Astrocyte (in vitro differentiated cells and primary cell): ENCODE data around the gene ADAMTS6. TPM values are rescaled to one million over a fixed set of nuclear protein-coding genes. Genes with fewer than 3 reads are reported as not detected.

Experiments
- DNase-seq: peaks from one replicate; pipeline ENCODE4 v3.0.0-alpha.2; 2010; ENCODE audit warnings: low read depth
- FAIRE-seq: peaks from 2 replicates; lab custom pipeline; 2011; peaks lifted over from hg19 to GRCh38; lab: Jason Lieb, UNC
- H2AFZ ChIP-seq: 2 replicates; pipeline ENCODE4 v1.6.0; 2012; ENCODE audit warnings: low read depth, low read length, inconsistent platforms
- H3K27ac ChIP-seq: 2 replicates; pipeline ENCODE4 v1.5.1; 2011; ENCODE audit warnings: low read depth, low read length, inconsistent platforms
- H3K27me3 ChIP-seq: 2 replicates; pipeline ENCODE4 v1.6.0; 2011; ENCODE audit warnings: low read length, inconsistent platforms; ENCODE audit not compliant: insufficient read depth
- H3K36me3 ChIP-seq: 2 replicates; pipeline ENCODE4 v1.5.1; 2011; ENCODE audit warnings: low read length, inconsistent platforms; ENCODE audit not compliant: insufficient read depth
- H3K4me1 ChIP-seq: 2 replicates; pipeline ENCODE4 v1.5.1; 2011; ENCODE audit warnings: low read length, inconsistent platforms; ENCODE audit not compliant: insufficient read depth
- H3K4me2 ChIP-seq: 2 replicates; pipeline ENCODE4 v1.6.0; 2012; ENCODE audit warnings: low read length, inconsistent platforms
- H3K4me3 ChIP-seq: 2 replicates; pipeline ENCODE4 v1.5.1; 2011; ENCODE audit warnings: low read depth, mild to moderate bottlenecking, low read length, inconsistent platforms; ENCODE audit not compliant: insufficient read depth
- H3K79me2 ChIP-seq: 2 replicates; pipeline ENCODE4 v1.6.0; 2012; ENCODE audit warnings: mild to moderate bottlenecking, low read length, inconsistent platforms; ENCODE audit not compliant: insufficient read depth
- H3K9ac ChIP-seq: 2 replicates; pipeline ENCODE4 v1.6.0; 2012; ENCODE audit warnings: mild to moderate bottlenecking, low read length, inconsistent platforms
- H3K9me3 ChIP-seq: 2 replicates; pipeline ENCODE4 v1.5.1; 2012; ENCODE audit warnings: low read depth, mild to moderate bottlenecking, low read length, inconsistent platforms; ENCODE audit not compliant: insufficient read depth
- H4K20me1 ChIP-seq: 2 replicates; pipeline ENCODE4 v1.6.0; 2012; ENCODE audit warnings: low read length, inconsistent platforms; ENCODE audit not compliant: insufficient read depth
- H3K27ac Mint-ChIP-seq: one replicate; pipeline ENCODE4 v1.8.0; 2021; ENCODE audit warnings: mild to moderate bottlenecking, mixed read lengths; ENCODE audit not compliant: unreplicated experiment
- H3K27me3 Mint-ChIP-seq: one replicate; pipeline ENCODE4 v1.8.0; 2021; ENCODE audit warnings: low read depth, mixed read lengths; ENCODE audit not compliant: unreplicated experiment
- H3K36me3 Mint-ChIP-seq: one replicate; pipeline ENCODE4 v1.8.0; 2021; ENCODE audit warnings: low read depth, mixed read lengths; ENCODE audit not compliant: unreplicated experiment
- H3K4me1 Mint-ChIP-seq: one replicate; pipeline ENCODE4 v1.8.0; 2021; ENCODE audit warnings: low read depth, mixed read lengths; ENCODE audit not compliant: unreplicated experiment
- H3K4me3 Mint-ChIP-seq: one replicate; pipeline ENCODE4 v1.8.0; 2021; ENCODE audit warnings: mild to moderate bottlenecking, moderate library complexity, mixed read lengths; ENCODE audit not compliant: unreplicated experiment
- H3K9me3 Mint-ChIP-seq: one replicate; pipeline ENCODE4 v1.8.0; 2021; ENCODE audit warnings: mild to moderate bottlenecking, mixed read lengths; ENCODE audit not compliant: unreplicated experiment
- EZH2 ChIP-seq: IDR thresholded peaks from 2 replicates; pipeline ENCODE4 v1.6.1; 2012; ENCODE audit warnings: mild to moderate bottlenecking, low read length, inconsistent platforms; ENCODE audit not compliant: insufficient read depth
- total RNA-seq: library from RNA; stranded (reverse); gene quantifications from 2 replicates; pipeline ENCODE4 v1.2.1, GENCODE V29; 2021
- TF ChIP-seq, protein P1 (sequence below): IDR thresholded peaks from 2 replicates; pipeline ENCODE4 v1.5.1; 2011; ENCODE audit warnings: low read depth, mild to moderate bottlenecking, inconsistent platforms, low read length, moderate library complexity; ENCODE audit not compliant: insufficient read depth

ADAMTS6 gene
- total RNA-seq, 1 donor from 2014 or later = 27.7 TPM

DNA sequence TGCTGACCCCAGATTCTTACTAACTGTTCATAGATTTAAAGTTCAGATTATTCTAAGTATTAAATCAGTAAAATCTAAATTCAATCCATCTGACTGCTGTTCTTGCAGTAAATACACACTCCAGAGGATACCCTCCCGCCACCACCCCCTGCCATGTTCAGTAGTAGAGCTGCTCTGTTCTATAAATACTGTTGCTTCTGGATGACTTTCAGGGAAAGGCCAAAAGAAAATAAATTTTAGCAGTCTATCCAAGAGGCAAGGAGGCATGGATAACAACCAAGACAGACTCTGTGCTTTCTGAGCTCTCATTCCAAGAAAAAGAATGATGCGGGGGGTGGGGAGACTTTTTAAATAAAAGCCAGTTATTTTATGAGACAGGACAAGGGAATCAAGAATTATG is 115.1 kb downstream of the ADAMTS6 start:
- H2AFZ ChIP-seq = no peak overlapping the region
- Mint-ChIP-seq H3K36me3 (peaks cover 4% of the 10 kb centered on the region), H3K27me3 (no peaks in the 10 kb centered on the region), H3K4me1 (peaks cover 2% of the 10 kb centered on the region), H3K4me3 (no peak overlapping the region), H3K9me3 (no peaks in the 10 kb centered on the region), H3K27ac (no peak overlapping the region)
- no peaks in the 10 kb centered on the region for H3K79me2 ChIP-seq
- FAIRE-seq = no peak
- no peak for DNase-seq
- no peak overlapping the region for H3K4me2 ChIP-seq
- no peak overlapping the region for H3K4me3 ChIP-seq
- H3K36me3 ChIP-seq = peaks cover 9% of the 10 kb centered on the region
- H4K20me1 ChIP-seq = no peaks in the 10 kb centered on the region
- no peaks in the 10 kb centered on the region for H3K9me3 ChIP-seq
- TF ChIP-seq EZH2 = no peak
- TF ChIP-seq, protein P1, sequence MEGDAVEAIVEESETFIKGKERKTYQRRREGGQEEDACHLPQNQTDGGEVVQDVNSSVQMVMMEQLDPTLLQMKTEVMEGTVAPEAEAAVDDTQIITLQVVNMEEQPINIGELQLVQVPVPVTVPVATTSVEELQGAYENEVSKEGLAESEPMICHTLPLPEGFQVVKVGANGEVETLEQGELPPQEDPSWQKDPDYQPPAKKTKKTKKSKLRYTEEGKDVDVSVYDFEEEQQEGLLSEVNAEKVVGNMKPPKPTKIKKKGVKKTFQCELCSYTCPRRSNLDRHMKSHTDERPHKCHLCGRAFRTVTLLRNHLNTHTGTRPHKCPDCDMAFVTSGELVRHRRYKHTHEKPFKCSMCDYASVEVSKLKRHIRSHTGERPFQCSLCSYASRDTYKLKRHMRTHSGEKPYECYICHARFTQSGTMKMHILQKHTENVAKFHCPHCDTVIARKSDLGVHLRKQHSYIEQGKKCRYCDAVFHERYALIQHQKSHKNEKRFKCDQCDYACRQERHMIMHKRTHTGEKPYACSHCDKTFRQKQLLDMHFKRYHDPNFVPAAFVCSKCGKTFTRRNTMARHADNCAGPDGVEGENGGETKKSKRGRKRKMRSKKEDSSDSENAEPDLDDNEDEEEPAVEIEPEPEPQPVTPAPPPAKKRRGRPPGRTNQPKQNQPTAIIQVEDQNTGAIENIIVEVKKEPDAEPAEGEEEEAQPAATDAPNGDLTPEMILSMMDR = no peak
- no peak overlapping the region for H3K27ac ChIP-seq
- H3K27me3 ChIP-seq = no peaks in the 10 kb centered on the region
- H3K9ac ChIP-seq = no peak overlapping the region
- H3K4me1 ChIP-seq = no peaks in the 10 kb centered on the region

DNA sequence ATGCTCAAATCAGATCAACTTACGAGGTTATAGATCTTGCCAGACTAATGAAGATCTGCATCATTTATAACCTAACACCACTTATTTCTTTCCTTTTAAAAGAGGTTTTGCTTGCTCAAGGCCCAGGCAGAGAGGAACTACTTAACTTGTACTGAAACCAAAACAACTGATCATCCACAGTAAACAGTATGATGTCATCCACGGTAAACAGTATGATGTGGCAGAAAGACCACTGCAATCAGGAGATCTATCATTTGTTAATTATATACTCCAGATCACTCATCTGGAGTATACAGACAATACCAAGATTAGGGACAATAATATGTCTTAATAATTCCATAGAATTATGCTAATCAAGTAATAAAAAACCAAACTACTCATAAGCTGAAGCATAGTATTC is 116.8 kb downstream of the ADAMTS6 start:
- Histone ChIP-seq H3K79me2 (peaks cover 5% of the 10 kb centered on the region), H3K27ac (no peak overlapping the region), H3K4me1 (no peaks in the 10 kb centered on the region), H3K9me3 (no peaks in the 10 kb centered on the region), H2AFZ (no peak overlapping the region), H3K9ac (peak overlapping the region; percentile 30), H4K20me1 (no peaks in the 10 kb centered on the region), H3K4me3 (no peak overlapping the region), H3K36me3 (peaks cover 9% of the 10 kb centered on the region), H3K27me3 (no peaks in the 10 kb centered on the region), H3K4me2 (peak overlapping the region; percentile 34)
- FAIRE-seq = no peak
- Mint-ChIP-seq H3K4me3 (no peak overlapping the region), H3K27me3 (no peaks in the 10 kb centered on the region), H3K36me3 (peaks cover 4% of the 10 kb centered on the region), H3K4me1 (no peaks in the 10 kb centered on the region), H3K9me3 (no peaks in the 10 kb centered on the region), H3K27ac (no peak overlapping the region)
- DNase-seq = peak; percentile 12
- TF ChIP-seq, protein P1 = no peak

DNA sequence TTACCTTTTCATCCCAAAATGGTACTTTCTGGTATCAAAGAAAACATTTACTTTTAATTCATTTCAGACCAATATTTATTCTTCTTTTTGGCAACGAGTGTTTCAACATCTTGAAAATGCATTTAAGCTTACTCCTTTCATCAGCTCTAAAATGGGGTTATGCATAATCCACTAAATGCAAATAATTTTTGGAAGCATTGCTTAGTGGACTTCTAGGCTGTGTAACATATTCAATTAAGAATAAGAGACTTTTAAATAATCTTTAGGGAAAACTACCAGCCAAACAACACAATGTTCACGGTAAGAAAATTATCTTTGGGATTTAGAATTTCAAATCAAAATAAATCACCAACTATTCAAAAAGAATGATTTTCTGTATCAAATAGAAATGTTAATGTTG is 118.2 kb downstream of the ADAMTS6 start:
- peaks cover 4% of the 10 kb centered on the region for H3K36me3 Mint-ChIP-seq
- no peak for DNase-seq
- no peak overlapping the region for H3K4me3 ChIP-seq
- FAIRE-seq = no peak
- no peak overlapping the region for H3K27ac ChIP-seq
- H3K36me3 ChIP-seq = peaks cover 9% of the 10 kb centered on the region
- no peak overlapping the region for H3K4me3 Mint-ChIP-seq
- H4K20me1 ChIP-seq = no peaks in the 10 kb centered on the region
- no peaks in the 10 kb centered on the region for H3K27me3 Mint-ChIP-seq
- no peak for TF ChIP-seq EZH2
- TF ChIP-seq, protein P1 = no peak
- H3K9ac ChIP-seq = no peak overlapping the region
- H3K9me3 ChIP-seq = no peaks in the 10 kb centered on the region
- no peaks in the 10 kb centered on the region for H3K9me3 Mint-ChIP-seq
- H3K27me3 ChIP-seq = no peaks in the 10 kb centered on the region
- H3K79me2 ChIP-seq = peaks cover 13% of the 10 kb centered on the region
- H3K27ac Mint-ChIP-seq = no peak overlapping the region
- H2AFZ ChIP-seq = no peak overlapping the region
- H3K4me1 Mint-ChIP-seq = no peaks in the 10 kb centered on the region
- H3K4me1 ChIP-seq = no peaks in the 10 kb centered on the region
- no peak overlapping the region for H3K4me2 ChIP-seq
